Gastrocnemius medialis (tissue), 4 donors: ENCODE results near the gene GPR68.
"Not testable (repeated sequence)": the region's sequence is repeated elsewhere in the genome, so short reads cannot be mapped to it uniquely, and the experiment has no call there.

Source experiments
- CTCF ChIP-seq, 5 experiments: fragments of 450-650 bp in 3 of 5; fragments of 200-600 bp in 2 of 5; sonication (generic) in 2 of 5; IDR thresholded peaks in 4 of 5; conservative IDR thresholded peaks in 1 of 5; 1 replicate in 4 of 5; 2 replicates in 1 of 5; pipeline ENCODE4 v1.5.1; 2016 to 2019; ENCODE audit warnings: antibody characterized with exemption in 5 of 5, mild to moderate bottlenecking in 3 of 5, moderate library complexity in 3 of 5
- POLR2A ChIP-seq, 2 donors: fragments of 450-650 bp; IDR thresholded peaks; one replicate each; pipeline ENCODE4 v1.6.1; 2017; ENCODE audit warnings: antibody characterized with exemption in 2 of 2, mild to moderate bottlenecking in 2 of 2, moderate library complexity in 2 of 2

GRCh38 chr14:91200802-91201201 is 43.7 kb downstream of the GPR68 start:
- TF ChIP-seq CTCF (IDR thresholded peaks at IDR 0.05 in 4 of 5, conservative IDR thresholded peaks at IDR 0.05 in 1 of 5); POLR2A (IDR thresholded peaks at IDR 0.05): not testable (repeated sequence)
